Stimulated activated CD4-positive, alpha-beta T cell treated with anti-CD3 and anti-CD28 coated beads, TNF-alpha, amount 100 ng/mL, for 1 hour (primary cell): ENCODE measurements around the gene SNX9.
"Not testable (repeated sequence)": the region's sequence is repeated elsewhere in the genome, so short reads cannot be mapped to it uniquely, and the experiment has no call there.

Experiments
- DNase-seq, 3 donors: peaks; one replicate each; pipeline ENCODE4 v3.0.0-alpha.2; 2020; ENCODE audit warnings: low read depth in 3 of 3, low spot score in 1 of 3

The SNX9 gene

GRCh38 chr6:157830354-157831017 lies 7.4 kb downstream of the SNX9 start:
- no peak for DNase-seq

- DNase-seq, result no peak
Measured at GRCh38 chr6:157831018-157831369, 7.9 kb downstream of the SNX9 start.

DNA sequence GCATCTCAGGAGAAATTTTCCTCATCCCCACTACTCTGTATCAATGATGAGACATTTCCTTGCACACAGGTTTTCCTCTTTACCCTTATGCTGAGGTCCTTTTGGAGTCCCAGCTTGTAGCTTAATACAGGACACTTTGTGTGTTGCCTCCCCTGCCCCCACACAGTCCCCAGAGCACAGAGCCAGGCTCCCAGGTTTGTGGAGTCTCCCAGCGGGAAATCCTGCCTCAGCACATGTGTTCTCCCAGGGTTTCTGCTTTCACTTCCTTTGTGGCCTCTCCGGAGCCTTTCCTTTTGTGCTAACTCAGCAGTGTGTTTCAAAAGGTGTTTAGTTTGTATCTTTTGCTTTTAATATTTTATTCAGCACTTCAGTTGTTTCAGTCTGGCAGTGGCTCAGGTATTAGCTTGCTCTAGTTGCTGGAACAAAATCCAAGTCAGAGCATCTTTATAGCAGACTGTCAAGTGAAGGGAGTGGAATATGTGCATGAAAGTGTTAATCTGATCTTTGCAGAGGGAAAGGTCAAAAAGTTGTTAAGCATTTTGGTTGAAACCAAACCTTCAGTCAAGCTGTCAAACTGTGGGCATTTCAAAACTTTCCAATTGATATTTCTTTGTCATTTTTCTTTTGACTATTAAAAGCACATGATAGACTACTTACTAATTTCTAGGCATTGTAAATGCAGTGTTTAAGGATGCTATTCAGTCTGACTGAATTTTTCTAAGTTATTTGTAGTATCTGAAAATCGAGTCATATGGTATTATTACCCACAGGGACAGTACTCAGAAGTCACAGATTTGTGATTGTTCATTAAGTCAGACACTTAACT lies 8.6 kb downstream of the SNX9 start:
- no peak for DNase-seq

GRCh38 chr6:157832250-157832967 lies 9.4 kb downstream of the SNX9 start:
- DNase-seq, result no peak

- no peak for DNase-seq
Measured at GRCh38 chr6:157834549-157834948, 11.5 kb downstream of the SNX9 start.

DNA sequence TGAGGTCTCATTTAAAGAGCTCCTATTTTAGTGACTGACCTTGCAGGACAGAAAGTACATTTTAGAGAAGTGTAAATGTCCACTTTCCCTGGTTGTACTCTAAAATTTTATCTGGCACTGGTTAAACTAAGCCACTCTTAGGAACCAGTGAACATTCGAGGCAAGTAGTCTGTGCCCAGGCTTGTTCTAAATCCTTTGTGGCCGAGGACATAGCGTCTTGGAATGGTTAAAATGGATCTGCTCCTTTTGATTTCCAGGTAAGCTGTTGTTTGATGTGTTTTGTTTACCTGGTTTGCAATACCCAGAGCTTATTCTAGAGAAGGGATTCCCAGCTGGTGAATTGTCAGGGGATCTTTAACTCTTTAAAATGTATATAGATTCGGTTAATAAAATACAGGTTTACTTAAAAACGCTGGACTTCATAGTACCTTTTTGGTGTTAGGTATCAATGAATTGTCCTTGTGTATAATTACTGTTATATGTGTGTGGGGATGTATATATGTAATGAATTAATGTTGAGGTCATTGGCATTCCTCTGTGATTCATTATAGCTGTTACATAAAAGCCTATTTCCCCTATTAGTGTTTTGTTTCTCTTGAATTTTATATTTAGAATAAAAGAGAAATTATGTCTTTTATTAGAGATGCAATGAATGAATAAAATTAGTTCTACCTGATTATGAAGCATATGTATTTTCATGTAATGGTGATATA lies 15.8 kb downstream of the SNX9 start:
- DNase-seq, result no peak

DNA sequence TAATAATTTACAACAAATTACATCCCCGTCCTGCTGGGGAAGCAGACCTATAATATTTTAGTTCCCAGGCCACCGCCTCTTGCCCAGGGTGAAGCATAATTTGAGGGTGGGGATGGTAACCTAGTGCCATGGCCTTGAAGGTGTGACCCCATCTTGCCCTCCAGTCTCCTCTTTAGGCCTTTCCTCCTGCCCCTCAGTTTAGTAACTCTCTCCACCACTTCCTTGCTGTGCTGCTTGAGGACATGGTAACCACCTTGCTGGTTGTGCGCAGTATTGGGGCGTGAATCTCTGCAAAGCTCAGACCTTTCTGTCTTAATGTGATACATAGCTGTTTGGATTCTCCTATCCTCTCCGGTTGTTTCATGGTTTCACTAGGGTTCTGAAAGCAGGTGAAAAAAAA lies 16.6 kb downstream of the SNX9 start:
- DNase-seq, result no peak

DNA sequence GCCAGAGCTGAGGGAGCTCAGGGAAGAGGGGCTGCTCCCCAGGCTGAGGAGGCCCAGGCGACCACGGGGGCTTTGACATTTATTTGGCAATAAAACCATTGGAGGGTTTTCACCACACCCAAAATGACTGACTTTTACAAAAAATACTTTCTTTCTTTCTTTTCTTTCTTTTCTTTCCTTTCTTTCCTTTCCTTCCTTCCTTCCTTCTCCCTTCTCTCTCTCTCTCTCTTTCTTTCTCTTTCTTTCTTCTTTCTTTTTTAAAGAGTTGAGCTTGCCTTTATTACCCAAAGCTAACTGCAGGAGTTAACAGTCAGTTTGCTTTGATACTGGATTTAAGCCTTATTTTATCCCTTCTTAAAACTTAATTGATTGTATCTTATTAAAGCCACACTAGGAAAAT lies 17.2 kb downstream of the SNX9 start:
- no peak for DNase-seq

- no peak for DNase-seq
Measured at GRCh38 chr6:157840776-157841175, 17.7 kb downstream of the SNX9 start.

DNA sequence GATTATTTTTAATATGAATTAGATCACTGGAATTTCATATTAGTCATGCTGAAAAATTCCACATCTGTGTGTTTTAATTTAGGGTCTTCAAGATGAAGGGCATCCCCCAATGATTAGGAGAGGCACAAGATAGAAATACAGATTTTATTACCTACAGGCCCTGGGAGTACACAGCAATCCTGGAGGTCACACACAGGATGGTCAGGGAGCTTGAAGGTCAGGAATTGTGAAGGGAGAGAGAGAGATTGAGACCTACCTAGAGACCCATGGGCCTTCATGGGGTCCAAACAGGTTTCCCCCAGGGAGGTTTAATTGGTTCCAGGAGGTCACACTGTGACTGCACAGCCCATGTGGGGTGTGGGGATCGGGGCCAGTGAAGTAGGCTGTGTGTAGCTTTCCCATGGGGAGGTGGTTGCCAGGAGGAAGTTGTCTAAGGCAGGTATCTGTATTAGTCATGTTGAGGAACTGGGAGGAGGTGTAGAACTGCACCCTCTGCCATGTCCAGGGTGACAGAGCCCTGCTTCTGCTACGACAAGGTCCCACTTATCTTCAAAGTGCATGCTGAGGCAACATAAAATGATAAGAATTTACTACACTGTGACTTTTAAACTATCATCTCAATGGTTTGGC lies 18.3 kb downstream of the SNX9 start:
- DNase-seq, result no peak

DNA sequence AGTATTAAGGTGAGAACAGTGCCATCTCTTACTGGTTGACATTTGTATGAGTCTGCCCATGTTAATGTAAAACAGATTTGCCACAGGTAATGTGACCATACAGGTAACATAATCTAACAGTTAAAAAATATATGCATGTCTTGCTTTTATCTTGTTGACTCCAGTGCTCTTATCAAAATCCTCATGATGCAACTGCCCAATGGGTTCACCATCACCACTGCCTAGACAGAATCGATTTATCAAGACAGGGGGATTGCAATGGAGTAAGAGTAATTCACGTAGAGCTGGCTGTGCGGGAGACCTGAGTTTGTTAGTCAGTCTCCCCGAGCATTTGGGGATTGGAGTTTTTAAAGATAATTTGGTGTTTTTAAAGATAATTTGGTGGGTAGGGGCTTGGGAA lies 19.2 kb downstream of the SNX9 start:
- no peak for DNase-seq

GRCh38 chr6:157844196-157844595 lies 21.1 kb downstream of the SNX9 start:
- DNase-seq, result not testable (repeated sequence)

- DNase-seq, result no peak
Measured at GRCh38 chr6:157845493-157846259, 22.6 kb downstream of the SNX9 start.

DNA sequence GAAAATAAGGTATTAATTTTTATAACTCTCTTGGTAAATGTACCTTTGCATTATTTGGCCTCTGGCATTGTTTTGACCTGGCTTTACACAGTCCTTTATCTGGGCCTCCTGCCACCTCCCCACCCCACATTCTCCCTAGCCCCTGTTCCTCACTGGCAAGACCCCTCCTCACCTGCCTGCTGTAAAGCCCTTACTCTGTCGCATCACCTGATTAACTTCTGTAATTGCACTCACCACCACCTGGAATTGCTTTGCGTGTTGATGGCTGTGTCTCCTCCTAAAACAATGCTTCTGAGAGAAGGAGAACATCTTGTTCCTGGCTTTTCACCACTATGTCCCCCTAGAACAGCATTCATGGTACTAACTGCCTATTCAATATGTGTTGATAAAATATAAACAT lies 24.8 kb downstream of the SNX9 start:
- DNase-seq, result no peak

DNA sequence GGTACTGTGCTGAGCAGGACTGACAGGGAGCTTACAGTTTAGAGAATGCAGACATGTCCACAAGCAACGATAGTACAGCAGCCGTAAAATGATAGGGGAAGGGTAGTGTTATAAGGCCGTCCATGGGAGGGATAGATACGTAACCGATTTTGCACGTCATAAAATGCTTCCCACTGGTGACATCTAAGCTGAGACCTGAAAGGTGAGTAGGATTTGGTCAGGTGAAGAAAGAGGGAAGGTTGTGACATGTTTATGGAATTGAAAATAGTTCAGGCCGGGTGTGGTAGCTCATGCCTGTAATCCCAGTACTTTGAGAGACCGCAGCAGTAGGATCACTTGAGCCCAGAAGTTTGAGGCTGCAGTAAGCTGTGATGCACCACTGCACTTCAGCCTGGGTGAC lies 25.6 kb downstream of the SNX9 start:
- DNase-seq, result no peak

- DNase-seq, result no peak
Measured at GRCh38 chr6:157849288-157850017, 26.4 kb downstream of the SNX9 start.

- no peak for DNase-seq
Measured at GRCh38 chr6:157850030-157850429, 27.0 kb downstream of the SNX9 start.

DNA sequence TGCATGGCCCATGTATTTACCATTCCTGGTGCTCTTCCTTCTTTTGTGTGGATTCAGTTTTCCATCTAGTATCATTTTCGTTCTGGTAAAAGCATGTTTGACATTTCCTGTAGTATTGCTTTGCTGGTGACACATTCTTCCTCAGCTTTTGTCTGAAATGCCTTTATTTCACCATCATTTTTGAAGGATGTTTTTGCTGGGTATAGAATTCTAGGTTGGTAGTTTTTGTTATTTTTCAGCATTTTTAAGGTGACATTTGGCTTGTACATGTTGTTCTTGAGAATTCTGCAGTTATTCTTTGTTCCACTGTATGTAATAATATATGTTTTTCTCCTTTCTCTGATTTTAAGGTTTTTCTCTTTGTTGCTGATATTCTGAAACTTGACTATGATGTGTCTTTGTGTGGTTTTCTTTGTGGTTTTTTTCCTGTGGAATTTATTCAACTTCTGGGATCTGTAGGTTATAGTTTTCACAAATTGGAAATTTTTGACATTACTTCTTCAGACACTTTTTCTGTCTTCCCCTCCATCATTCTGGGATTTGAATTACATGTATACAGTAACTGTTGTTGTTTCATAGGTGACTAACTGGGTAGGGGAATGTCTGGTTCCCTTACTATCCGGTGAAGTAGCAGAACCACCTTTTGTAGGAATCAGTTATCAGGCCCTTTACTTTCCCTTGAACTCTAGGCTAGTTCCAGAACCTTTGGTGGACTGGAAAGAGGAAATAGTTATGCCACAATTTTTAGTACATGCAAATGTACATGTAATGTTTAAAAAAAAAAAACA lies 30.2 kb downstream of the SNX9 start:
- no peak for DNase-seq
